K562 (cell line): ENCODE results near the gene PTCH2. TPM values are rescaled to one million over a fixed set of nuclear protein-coding genes. Genes with fewer than 3 reads are reported as not detected.

Experiments used
- ARID4B ChIP-seq: sonication (generic); formaldehyde crosslinking; IDR thresholded peaks from 2 replicates; pipeline ENCODE4 v1.8.0; 2022; ENCODE audit warnings: mild to moderate bottlenecking, missing genetic modification reagents
- CBX1 ChIP-seq: sonication (generic); IDR thresholded peaks from 2 replicates; pipeline ENCODE4 v1.6.1; 2016; ENCODE audit warnings: antibody characterized with exemption, low read depth, mild to moderate bottlenecking
- CGGBP1 ChIP-seq: fragments of 250-450 bp; sonication (Bioruptor Pico); IDR thresholded peaks from 2 replicates; pipeline ENCODE4 v1.9.0; 2021; ENCODE audit warnings: mild to moderate bottlenecking
- EGR1 ChIP-seq: fragments of 450-650 bp; conservative IDR thresholded peaks from 2 replicates; pipeline ENCODE4 v1.6.1; 2017; ENCODE audit warnings: mild to moderate bottlenecking
- HMGN3 ChIP-seq: IDR thresholded peaks from 2 replicates; pipeline ENCODE4 v1.6.1; 2011; ENCODE audit warnings: borderline replicate concordance, low read depth, mild to moderate bottlenecking, mixed read lengths, low read length; ENCODE audit not compliant: insufficient read length; ENCODE audit errors: extremely low read depth
- HOXB6 ChIP-seq: fragments of 250-450 bp; sonication (Bioruptor Pico); IDR thresholded peaks from 2 replicates; pipeline ENCODE4 v1.5.1; 2022; ENCODE audit warnings: mild to moderate bottlenecking, borderline replicate concordance
- KDM5B ChIP-seq: fragments of 200-600 bp; sonication (generic); IDR thresholded peaks from 2 replicates; pipeline ENCODE4 v1.6.1; 2012; ENCODE audit warnings: low read depth, mild to moderate bottlenecking, moderate library complexity, low read length, control low read depth, inconsistent platforms; ENCODE audit not compliant: insufficient replicate concordance
- MAFG ChIP-seq: fragments of 450-650 bp; conservative IDR thresholded peaks from 2 replicates; pipeline ENCODE4 v1.6.1; 2016; ENCODE audit warnings: missing genetic modification characterization, missing compliant biosample characterization
- MTA1 ChIP-seq: fragments of 450-650 bp; IDR thresholded peaks from 2 replicates; pipeline ENCODE4 v1.6.1; 2017; ENCODE audit warnings: borderline replicate concordance
- PCBP2 ChIP-seq: fragments of 200-400 bp; formaldehyde crosslinking; IDR thresholded peaks from 2 replicates; pipeline ENCODE4 v1.6.1; 2018; ENCODE audit warnings: low read length, low read depth, mild to moderate bottlenecking, moderate library complexity; ENCODE audit not compliant: poor library complexity, severe bottlenecking
- SP1 ChIP-seq: sonication (generic); formaldehyde crosslinking; IDR thresholded peaks from 2 replicates; pipeline ENCODE4 v1.8.1; 2022; ENCODE audit warnings: mild to moderate bottlenecking, missing genetic modification reagents
- STAT5B ChIP-seq: fragments of 250-450 bp; sonication (Bioruptor Pico); IDR thresholded peaks from 2 replicates; pipeline ENCODE4 v1.8.0; 2021; ENCODE audit warnings: mild to moderate bottlenecking, inconsistent platforms
- SUPT5H ChIP-seq: fragments of 450-650 bp; IDR thresholded peaks from 2 replicates; pipeline ENCODE4 v1.6.1; 2016
- ZBTB34 ChIP-seq: fragments of 250-450 bp; sonication (Bioruptor Pico); IDR thresholded peaks from 2 replicates; pipeline ENCODE4 v1.8.0; 2021; ENCODE audit warnings: mild to moderate bottlenecking, moderate library complexity
- ZBTB49 ChIP-seq: sonication (generic); formaldehyde crosslinking; IDR thresholded peaks from 2 replicates; pipeline ENCODE4 v1.8.0; 2022; ENCODE audit warnings: missing genetic modification reagents, mild to moderate bottlenecking, borderline replicate concordance
- ZFP36 ChIP-seq: fragments of 150-350 bp; IDR thresholded peaks from 2 replicates; pipeline ENCODE4 v1.6.1; 2018; ENCODE audit warnings: low read length, low read depth; ENCODE audit not compliant: partially characterized antibody
- ZNF143 ChIP-seq: sonication (generic); formaldehyde crosslinking; IDR thresholded peaks from 2 replicates; pipeline ENCODE4 v1.9.0; 2022; ENCODE audit warnings: mild to moderate bottlenecking, missing genetic modification reagents
- ZNF316 ChIP-seq: fragments of 450-650 bp; IDR thresholded peaks from 2 replicates; pipeline ENCODE4 v1.6.1; 2016
- ZNF347 ChIP-seq: fragments of 450-650 bp; formaldehyde crosslinking; IDR thresholded peaks from 2 replicates; pipeline ENCODE4 v1.4.0; 2020; ENCODE audit warnings: low read depth, mild to moderate bottlenecking, moderate library complexity
- polyA plus RNA-seq, 8 experiments: library from polyadenylated mRNA; depleted of rRNA in 4 of 8; stranded (reverse) in 5 of 8; unstranded in 3 of 8; fragments of >200 nt; fragmentation: Nextera tagmentation in 2 of 8; fragmentation: Illumina TruSeq in 1 of 8; extraction: Ambion mirVana in 2 of 8; extraction: Trizol in 1 of 8; gene quantifications; 2 replicates each; pipeline versions ENCODE4 v1.2.1 to v1.2.3, GENCODE V29; 2011 to 2014; ENCODE audit warnings: inconsistent platforms in 1 of 8, missing spikeins in 1 of 8
- total RNA-seq, 7 experiments: library from RNA; depleted of rRNA in 6 of 7; stranded (reverse); fragments of >200 nt in 6 of 7; fragmentation: Illumina TruSeq in 2 of 7; extraction: Trizol in 2 of 7; gene quantifications; 2 replicates each; pipeline versions ENCODE4 v1.2.1 to v1.2.3, GENCODE V29; 2011 to 2021; ENCODE audit warnings: low replicate concordance in 1 of 7

Gene PTCH2
- total and polyA plus RNA-seq, 9 of the 15 experiments (the other 6 are each of a cell fraction or from before 2014, with no cell fraction given) = 0.15 to 27.3 (median 0.48) TPM; not detected in 1

- no peak for TF ChIP-seq ZBTB34 (CRISPR knock-in tag)
- TF ChIP-seq SUPT5H = no peak
- no peak for TF ChIP-seq KDM5B
- TF ChIP-seq MTA1 = no peak
- TF ChIP-seq CBX1 = no peak
- TF ChIP-seq ZNF316 = peak; percentile 85
- no peak for TF ChIP-seq HOXB6 (CRISPR knock-in tag)
- no peak for TF ChIP-seq PCBP2
- no peak for TF ChIP-seq STAT5B (CRISPR knock-in tag)
- 0 out of 2 replicates have a peak, but pooled peaks have one; percentile 16 for TF ChIP-seq SP1 (CRISPR knock-in tag)
- no peak for TF ChIP-seq ZFP36
- TF ChIP-seq MAFG (tag) = peak; percentile 21
- TF ChIP-seq ZNF143 (CRISPR knock-in tag) = no peak
- no peak for TF ChIP-seq ZBTB49 (CRISPR knock-in tag)
- TF ChIP-seq EGR1 = no peak
- TF ChIP-seq CGGBP1 (CRISPR knock-in tag) = no peak
- no peak for TF ChIP-seq ARID4B
- no peak for TF ChIP-seq ZNF347 (CRISPR knock-in tag)
- TF ChIP-seq HMGN3 = no peak
Observed at GRCh38 chr1:44798481-44799365, 44.3 kb downstream of the PTCH2 start (continued).
